NCI-H82 treated with DMSO at 0.1 percent for 48 hours (cell line): ENCODE data around the gene TEKT1.
"Not testable (repeated sequence)": the region's sequence is repeated elsewhere in the genome, so short reads cannot be mapped to it uniquely, and the experiment has no call there.

ENCODE experiments used
- DNase-seq: peaks from one replicate; lab custom pipeline; 2025; ENCODE audit not compliant: unreplicated experiment; lab: John Stamatoyannopoulos, UW

Gene TEKT1

DNA sequence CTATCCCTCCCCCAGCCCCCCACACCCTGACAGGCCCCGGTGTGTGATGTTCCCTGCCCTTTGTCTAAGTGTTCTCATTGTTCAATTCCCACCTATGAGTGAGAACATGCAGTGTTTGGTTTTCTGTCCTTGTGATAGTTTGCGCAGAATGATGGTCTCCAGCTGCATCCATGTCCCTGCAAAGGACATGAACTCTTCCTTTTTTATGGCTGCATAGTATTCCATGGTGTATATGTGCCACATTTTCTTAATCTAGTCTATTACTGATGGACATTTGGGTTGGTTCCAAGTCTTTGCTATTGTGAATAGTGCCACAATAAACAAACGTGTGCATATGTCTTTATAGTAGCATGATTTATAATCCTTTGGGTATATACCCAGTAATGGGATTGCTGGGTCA lies 15.2 kb downstream of the TEKT1 start:
- not testable (repeated sequence) for DNase-seq

DNA sequence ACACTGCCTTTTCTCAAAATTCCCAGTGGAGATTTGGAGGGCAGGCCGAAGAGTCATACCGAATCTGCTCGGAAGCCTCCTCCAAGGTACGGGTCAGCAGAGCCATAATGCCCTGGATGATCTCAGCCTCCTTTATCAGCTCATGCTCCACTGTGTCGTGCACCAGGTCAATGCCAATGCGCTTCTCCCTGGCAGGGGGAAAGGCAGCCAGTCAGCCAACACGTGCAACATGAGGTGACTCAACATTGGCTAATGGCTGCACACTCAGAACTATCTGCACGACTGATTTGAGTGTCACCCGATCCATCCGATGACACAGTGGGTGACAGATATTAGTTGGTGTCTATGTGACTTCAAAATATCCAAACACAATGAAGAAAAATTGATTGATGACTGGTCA lies 15.8 kb downstream of the TEKT1 start:
- no peak for DNase-seq

DNA sequence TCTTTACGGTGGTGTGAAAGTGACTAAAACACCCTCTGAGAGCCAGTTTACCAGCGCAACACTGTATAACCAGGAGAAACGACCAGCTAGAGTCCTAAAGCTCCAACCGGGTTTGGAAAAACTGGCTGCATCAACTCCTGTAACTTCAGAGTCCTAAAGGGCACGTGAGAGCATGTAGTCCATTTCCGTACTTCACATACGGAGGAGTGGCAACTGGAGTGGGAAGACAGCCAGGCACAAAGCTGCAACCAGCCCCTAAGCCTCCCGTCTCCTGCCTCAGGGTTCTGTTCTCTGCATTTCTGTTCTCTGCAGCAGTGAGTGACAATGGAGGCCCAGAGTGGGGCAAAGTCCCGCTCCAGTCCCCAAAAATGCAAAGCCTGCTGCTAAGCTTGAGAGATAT lies 19.2 kb downstream of the TEKT1 start:
- DNase-seq = no peak

DNA sequence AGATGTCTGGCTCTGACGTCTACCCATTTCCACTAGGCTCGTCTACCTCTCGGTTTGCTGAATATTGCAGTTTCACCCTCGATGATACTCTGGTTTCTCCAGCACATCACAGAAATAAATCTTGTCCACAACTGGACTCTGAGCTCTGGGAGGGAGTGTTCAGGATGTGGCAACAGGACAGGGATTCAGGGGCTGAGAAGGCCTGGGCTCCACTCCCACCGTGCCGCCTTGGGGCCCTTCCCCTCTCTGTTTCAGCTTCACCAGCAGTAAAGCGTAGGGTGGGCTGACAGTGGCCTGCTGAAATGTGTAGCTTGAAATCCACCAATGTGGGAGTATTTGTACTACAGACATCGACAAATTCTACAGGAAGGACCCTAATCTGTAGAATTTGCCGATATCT lies 20.0 kb downstream of the TEKT1 start:
- no peak for DNase-seq

DNA sequence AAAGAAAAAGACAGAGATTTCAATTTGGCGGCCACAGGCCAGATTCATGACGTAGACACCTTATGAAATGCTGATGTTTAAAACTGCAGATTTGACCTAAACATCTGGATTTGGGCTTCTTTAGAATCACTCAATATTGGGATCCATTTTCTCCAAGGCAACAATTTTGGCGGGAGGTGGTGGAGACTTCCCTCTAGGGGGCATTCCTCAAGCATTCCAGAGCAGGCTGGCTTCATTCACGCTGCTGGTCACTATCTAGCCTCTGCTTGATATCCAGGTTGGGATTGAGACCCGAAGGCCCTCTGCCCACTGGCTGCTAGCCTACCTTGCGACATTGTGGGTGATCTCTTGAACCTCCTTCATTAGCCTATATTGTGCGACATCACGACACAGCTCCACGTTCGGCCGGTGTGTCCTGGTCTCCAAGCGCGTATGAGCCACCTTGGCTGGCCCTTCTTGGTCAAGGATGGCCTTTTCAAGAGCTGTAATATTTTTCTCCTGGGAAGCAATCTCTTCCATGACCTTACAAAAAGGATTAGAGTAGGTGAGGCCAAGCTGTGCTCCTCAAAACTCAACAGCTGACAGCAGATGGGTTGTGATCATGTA lies 31.0 kb downstream of the TEKT1 start:
- DNase-seq = no peak

DNA sequence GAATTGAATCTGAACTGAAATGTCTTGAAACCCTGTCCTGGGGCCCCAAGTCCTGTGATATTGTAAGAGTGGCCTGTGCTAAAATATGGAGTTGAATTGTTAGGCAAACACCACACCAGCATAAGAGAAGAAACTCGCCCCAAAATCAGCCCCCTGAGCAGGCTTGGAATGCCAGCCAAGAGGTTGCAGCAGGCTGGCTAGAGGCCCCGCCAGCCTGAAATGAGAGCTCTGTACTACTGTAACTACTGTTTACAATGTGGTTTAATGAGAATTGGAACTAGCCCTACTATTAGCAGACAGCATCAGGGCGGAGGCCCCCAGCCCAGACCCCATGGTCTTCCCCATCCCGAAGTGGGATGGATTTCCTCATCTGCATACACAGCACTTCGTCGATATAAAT lies 31.8 kb downstream of the TEKT1 start:
- no peak for DNase-seq

DNA sequence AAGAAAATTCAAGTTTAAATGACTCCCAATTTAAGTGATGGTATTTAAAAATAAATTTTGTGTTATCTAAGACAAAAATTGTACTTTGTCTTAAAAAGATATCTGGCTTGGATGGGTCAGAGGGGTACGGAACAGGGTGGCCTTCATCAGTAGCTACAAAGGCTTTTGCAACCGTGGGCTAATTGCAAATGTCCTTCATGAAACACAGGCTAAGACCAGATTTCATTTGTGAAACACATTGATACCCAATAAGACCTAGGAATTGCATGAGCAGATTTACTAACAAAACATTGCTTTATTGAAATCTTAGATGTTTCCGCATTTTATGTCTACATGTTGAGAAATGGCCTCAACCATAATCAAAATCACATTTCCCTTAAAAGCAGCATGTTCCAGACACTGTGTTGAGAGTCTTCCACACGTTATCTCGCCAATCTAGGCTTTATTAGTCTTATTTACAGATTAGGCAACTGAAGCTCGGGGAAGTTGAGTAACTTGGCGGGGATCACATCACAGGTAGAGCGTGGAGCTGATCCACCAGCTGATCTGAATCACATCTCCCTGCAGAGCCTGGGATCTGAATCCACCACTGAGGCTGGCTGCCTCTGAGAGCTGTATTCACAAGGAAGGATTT lies 33.7 kb downstream of the TEKT1 start:
- no peak for DNase-seq

DNA sequence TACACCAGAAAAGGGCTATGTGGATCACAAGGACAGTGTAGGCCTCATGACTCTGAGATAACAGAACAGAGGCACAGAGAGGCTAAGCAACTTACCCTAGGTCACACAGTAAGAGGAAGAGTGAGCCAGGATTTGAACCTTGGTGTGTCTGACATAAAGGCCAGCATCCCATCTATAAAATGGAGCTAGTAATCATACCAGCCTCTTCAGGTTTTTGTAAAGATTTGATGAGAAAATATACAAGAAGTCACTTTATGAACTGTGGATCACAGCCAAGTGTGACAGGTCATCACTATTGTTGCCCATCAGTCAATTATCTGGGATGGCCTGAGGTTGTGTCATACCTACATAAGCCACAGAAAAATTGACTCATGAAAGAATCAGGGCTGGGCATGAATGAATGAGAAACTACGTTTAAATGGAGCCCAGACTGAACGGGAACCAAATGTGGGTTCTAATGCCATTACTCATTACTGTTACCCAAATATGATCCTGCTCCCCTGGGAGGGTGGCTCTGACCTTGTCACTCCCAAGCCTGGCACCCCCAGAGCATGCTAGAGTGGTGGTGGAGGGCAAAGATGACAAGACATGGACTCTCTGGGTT lies 34.5 kb downstream of the TEKT1 start:
- no peak for DNase-seq

DNA sequence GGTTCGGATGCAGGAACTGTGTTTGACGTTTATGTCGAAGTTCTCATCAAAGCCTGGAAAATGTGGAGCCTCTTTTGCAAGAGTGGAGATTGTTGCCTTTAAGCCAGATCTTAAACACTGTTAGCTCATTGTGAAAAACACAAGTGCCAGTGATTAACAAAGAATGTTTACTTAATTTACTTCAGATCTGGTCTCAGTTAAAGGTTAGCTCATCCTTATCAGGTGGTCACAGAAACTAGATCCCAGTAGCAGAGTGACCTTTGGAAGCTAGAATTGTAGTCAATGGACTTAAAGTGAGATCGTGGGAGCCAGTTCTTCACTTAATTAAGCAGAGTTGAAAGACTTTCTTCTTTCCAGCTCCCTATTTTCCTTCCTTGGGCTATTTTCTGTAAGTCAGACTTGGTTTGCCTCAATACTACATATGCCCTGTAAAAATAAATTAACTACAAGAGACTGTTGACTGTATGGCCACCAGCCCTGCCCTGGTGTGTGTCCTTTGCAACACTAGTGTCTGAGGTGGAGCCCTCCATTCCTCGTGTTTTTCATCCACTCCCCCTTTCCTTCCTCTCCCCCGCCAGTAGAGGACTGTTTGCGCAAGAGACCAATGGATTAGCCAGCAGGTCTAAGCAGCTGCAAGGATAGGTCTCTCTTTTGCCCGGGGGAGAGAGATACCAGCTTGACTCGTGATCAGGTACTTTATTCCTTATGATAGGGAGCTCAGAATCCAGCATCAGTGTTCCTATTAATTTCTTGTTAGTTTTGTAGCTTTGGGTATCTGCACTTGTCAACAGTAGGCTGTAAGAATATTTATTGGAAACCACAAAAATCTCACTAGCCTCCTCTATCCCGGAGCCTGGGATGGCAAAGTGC lies 35.3 kb downstream of the TEKT1 start:
- no peak for DNase-seq

DNA sequence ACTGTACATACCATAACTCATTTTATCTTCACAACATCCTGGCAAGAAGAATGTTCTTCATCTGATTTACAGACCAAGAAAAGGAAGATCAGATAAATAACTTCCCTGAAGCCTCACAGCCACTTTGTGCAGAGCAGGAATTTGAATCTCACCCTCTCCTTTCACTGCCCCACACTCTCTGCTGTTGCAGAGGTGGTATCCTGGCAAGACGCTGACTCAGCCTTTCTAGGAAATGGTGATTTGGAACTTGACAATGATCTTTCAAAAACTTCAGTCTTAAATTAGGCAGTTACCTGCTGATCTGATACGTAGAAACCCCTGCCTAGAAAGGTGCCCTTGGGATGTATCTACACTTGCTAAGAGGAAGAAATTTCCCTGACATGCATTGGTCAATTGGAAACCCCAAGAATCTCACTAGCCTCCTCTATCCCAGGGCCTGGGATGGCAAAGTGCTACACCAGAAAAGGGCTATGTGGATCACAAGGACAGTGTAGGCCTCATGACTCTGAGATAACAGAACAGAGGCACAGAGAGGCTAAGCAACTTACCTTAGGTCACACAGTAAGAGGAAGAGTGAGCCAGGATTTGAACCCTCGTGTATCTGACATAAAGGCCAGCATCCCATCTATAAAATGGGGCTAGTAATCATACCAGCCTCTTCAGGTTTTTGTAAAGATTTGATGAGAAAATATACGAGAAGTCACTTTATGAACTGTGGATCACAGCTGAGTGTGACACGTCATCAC lies 37.6 kb downstream of the TEKT1 start:
- DNase-seq = no peak

DNA sequence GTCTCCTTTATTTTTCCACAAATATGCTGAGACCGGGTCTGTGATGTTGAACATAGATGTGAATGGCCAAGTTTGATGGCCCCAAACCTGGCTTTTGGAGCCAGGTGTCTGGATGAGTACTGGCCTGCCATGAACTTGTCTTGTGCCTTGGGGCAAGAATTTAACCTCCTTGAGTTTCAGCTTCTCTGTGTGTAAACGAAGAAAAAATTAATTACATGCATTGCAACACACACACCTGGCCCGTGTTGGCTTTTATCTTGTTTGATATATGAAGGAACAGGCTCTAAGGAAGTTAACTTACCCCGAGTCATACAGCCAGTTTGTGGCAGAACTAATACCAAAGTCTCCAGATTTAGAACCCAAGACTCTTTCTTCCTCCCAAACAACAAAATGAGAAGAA lies 42.4 kb downstream of the TEKT1 start:
- DNase-seq = no peak

DNA sequence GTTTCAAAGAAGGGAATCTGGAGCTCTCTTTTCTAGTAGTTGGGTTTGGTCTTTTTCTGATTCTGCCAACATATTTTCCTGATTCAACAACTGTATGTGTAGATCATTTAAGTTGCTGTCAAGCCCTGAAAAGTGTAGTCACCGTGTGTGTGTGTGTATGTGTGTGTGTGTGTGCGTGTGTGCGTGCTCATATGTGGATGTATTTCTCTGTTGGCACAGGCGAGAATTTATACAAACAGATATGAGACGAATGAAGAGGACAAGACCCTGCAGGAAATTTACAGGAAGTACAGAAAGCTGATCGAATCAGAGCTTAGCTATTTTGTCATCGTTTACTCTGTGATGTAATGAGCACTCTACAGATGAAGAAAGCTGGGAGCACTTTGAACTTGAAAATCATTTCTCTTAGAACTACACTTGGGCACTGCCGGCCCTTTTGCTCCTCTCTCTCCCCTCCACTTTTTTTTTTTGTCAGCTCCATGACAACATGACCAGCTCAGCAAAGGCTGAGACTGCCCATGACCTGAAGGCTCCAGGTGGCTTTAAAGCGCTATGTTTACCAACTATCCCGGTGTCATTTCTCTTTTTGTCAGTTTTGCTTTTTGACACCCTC lies 44.3 kb downstream of the TEKT1 start:
- no peak for DNase-seq

DNA sequence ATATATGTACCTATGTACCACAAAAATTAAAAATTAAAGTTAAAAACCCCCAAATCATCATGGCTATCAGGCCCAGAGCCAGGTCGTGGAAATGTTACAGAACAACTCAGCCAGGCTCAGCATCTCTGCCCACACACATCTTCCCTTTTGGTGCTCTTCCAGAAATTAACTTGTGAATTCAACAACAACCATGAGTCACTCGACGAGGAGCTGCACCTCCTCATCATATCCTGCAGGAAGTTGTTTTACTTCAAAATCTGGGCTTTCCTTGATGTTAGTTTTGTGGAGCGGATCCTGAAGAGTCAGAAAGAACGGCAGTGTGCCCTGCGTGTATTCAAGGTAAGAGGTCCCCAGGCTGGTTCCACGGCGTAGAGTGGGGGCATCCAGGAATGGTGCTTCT lies 44.9 kb downstream of the TEKT1 start:
- DNase-seq = no peak

DNA sequence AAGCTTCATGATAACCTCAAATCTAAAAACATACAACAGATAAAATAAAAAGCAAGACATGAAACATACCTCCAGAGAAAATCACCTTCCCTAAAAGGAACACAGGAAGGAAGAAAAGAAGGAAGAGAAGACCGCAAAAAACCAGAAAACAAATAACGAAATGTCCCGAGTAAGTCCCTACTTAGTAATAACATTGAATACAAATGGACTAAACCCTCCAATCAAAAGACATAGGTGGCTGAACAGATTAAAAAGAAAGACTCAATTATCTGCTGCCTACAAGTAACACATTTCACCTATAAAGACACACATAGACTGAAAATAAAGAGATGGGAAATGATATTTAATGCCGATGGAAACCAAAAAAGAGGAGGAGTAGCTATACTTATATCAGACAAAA lies 49.3 kb downstream of the TEKT1 start:
- DNase-seq = no peak

DNA sequence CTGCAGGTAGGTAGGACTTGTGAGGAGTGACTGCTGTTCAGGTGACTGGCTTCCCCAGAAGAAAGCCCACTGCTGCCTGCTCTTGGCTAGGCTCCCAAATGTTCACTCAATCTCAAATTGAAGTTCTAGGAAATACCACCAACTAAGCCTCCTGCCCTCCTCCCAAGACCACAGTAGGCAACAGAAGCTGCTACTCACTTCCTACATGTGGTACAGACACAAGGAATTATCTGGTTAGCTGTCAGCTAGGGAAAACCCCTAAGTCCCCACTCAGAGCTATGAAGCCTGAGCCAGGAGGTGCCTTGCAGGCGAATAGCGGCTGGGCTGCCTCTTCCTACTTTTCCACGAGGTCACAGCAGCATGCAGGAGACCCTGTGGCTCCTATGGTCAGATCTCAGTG lies 50.6 kb downstream of the TEKT1 start:
- DNase-seq = no peak

DNA sequence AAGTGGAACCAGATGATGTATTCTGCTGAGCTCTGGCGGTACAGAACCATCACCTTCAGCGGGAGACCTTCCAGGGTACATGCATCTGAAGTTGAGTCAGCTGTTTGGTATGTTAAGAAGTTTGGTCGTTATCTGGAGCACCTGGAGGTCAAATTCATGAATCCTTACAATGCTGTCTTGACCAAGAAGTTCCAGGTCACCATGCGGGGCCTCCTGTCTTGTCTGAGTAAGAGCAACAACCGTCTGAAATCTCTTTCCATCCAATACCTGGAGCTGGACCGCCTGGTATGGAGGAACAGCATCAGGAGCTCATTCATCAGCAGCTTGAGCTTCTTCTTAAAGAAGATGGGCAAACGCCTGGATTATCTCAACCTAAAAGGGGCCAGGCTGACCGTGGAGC lies 51.5 kb downstream of the TEKT1 start:
- DNase-seq = no peak

DNA sequence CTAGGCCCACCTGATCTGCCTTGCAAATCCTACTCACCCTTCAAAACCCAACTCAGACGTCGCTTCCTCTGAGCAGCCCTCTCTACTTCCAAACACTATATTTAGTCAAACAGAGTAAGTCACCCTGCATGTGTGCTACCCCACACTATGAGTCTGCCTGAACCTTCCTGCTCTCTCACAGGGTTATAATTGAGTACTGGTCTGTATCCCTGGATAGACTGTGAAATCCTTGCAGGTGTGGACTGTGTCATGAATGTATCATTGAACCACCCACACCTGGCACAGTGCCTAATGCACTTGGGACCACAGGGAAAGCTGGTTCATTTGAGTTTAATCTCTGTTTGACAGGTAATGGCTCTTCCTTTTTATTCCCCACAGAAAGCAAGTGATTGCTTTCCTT lies 52.1 kb downstream of the TEKT1 start:
- no peak for DNase-seq

DNA sequence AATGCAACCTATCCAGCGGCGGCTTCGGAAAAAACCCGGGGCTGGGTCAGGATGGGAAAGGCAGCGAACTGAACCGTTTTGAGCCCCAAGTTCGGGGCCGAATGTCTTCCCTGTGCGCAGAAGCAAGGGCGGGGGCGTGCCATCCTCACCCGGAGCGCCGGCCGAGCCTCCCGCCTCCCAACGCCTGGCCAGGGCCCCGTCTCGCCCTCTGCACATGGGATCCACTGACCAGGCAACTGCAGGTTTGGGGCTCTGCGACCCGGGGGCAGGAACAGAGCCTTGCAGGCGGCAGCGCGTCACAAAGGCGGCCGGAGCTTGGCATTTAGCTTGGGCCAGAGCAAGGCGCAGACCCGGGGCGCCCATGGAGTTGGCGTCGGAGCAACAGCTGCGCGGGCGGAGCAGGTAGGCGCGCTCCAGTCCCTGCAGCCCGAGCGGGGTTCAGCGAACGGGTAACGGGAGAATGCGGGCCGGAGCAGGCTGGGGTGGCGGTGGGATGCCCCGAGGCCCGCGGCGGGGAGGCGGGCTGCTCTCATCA lies 55.6 kb downstream of the TEKT1 start, which contains the start of gene FBXO39:
Gene FBXO39 (plus strand): TSS at position 345 of the 535 bp plus-strand sequence. CDS start 3,654 bp downstream, outside the sequence.
- no peak for DNase-seq

DNA sequence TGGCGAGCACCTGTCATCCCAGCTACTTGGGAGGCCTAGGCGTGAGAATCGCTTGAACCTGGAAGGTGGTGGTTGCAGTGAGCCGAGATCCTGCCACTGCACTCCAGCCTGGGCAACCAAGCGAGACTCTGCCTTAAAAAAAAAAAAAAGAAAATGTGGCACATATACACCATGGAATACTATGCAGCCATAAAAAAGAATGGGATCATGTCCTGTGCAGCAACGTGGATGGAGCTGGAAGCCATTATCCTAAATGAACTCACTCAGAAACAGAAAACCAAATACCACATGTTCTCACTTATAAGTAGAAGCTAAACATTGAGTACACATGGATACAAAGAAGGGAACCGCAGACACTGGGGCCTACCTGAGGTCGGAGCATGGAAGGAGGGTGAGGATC lies 56.6 kb downstream of the TEKT1 start:
- not testable (repeated sequence) for DNase-seq

DNA sequence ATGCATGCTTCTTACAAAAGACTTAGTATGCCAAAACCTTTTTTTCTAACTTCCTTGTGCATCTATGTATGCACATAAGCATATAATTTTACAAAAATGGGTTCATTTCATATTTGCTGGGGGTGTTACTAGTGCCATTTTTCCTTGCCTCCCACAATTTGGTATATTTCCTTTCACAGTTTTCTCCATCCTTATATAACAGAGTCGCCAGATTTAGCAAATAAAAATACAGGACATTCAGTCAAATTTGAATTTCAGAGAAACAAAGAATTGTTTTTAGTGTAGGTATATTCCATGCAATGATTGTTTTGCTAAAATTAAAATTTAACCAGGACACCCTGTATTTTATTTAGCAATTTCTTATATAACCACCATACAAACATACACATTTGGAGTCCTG lies 59.5 kb downstream of the TEKT1 start:
- DNase-seq = no peak
